Fibroblast of skin of left quadriceps (primary cell): ENCODE data around the gene MGAT4C.

ENCODE experiments used
- DNase-seq, 2 experiments: peaks; one replicate each; pipeline ENCODE4 v3.0.0-alpha.2; 2013; ENCODE audit warnings: low read depth in 2 of 2

Gene MGAT4C

DNA sequence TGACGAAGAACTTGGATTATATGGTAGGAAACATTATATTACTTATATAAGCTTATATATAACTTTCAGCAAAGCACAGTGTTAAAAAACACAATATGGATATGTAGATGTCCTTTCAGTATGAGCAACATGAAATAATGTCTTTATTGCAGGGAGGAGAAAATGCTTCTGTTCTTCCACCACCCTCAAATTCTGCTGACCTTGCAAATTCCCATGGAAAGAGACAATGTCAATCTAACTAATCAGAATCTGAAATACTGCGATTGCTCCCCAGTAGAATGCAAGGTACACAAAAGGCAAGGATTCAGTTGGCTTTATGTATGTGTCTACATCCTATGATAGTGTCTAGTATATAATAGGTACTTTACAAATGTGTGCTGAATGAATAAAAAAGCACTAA is 26.4 kb downstream of the MGAT4C start:
- no peak for DNase-seq

DNA sequence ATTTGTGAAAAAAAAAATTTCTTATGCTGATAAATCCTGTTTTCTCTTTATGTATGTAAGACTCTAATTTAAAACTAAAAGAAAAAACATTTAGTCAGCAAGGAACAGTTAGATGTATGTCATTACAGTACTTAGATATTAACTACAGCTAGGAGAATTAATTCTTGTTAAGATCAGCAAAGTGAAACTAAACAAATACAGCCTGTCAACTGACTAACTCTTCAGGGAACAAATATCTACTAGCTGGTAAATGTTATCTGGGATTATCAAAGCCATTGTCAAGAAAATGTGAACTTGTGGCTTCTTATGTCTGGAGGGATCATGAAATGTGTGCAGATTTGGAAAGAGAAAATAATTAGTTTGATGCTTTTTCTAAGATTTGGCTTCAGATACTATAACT is 27.5 kb downstream of the MGAT4C start:
- no peak for DNase-seq

DNA sequence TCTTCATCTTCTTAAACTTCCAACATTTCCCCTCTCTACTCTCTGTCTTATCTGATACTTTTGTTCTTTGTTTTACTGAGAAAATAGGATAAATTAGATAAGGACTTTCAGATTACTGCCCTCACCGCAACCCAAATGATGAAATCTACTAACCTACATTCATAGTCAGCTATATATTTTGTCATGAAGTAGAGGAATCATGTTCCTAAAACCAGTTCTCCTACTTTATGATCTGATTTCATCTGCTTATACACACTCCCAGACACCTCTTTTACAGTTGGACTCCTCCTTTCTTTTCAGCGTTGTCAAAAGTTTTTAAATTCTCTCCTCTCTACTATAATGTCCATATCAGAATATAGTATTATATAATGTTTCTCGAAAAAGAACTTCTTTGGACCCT is 29.7 kb downstream of the MGAT4C start:
- no peak for DNase-seq

DNA sequence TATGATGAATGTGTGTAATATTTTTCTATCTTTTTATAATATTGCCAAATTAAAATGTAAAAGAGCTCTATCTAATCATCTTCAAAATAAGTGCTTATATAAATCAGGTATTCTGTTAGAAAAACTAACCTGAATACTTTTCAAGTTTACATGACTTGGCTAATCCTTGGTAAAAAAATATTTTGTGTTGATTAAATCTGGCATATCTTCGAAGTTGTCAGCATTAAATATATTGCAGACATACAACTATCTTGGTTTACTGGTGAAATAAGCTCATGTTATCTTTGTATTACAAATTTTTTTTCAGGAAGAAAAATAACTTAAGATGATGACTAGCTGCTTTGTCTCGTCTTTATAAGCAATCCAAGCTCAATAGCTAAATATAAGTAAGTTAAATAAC is 39.6 kb downstream of the MGAT4C start:
- DNase-seq, result no peak

DNA sequence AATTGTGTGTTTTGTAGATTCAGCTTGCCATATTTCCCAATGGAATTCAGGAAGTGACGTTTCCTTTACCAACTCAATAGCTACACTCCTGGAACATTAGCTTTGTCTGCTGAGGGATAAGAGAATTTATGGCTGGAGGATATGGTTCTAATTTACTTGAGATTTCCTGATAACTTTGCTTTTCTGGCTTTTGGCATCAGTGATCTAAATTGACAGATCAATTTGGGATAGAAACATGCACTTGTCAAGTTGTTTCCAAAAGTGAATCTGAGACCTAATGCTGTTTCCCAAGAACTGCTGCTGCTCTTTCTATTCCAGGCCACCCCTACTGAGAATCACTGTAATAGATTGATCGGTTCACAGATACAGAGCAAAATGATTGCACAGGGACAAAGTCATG is 43.2 kb downstream of the MGAT4C start:
- no peak for DNase-seq

DNA sequence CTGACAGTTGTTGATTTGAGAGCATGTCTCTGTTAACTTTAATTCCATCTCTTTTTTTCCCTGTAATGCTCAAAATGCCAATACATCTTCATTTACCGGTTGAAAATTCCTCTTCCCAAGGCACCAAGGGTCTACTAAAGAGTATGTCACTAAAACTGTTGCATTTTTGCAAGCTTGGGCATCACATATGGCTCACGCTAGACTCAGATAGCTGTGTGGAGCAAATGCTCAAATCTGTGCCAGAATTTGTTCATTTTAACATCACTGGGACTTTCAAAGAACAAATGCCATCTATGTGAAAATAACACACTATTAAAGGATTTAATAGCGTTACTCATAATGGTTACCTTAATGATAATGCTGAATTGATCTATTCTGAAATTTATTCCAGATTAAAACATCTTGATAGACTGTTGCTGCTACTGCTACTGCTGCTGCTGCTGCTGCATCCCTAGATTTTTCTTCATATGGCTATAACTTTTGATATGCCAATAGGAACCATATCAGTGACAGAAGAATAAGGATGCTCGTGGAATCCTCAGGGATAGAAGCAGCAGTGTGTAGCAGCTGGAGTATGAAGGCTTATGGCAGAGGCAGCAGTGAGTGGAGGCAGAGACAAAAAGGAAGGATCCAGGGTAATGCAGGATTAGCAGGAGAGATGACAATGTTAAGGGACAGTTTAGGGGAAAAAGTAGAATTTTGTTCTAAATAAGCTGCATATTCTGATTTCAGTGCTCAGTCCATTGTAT is 57.3 kb downstream of the MGAT4C start:
- DNase-seq, result no peak

DNA sequence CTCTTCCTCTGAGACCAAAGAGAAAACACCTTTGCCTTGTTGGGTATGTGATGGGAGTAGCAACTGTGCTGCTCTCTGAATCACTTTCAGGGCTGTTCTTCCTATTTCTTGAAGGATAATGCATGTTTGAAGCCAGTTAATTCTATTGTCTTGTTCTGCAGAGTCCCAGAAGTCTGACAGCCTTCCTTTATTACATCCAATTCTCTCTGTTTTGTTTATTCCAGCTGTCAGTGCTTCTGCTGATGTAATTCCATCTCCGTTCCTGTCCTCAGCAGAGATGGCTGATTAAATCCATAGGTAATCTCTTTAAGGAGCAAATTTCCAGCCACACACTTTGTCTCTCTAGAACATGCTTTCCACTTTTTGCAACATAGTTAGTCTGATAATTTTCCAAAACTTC is 59.7 kb downstream of the MGAT4C start:
- DNase-seq, result no peak

DNA sequence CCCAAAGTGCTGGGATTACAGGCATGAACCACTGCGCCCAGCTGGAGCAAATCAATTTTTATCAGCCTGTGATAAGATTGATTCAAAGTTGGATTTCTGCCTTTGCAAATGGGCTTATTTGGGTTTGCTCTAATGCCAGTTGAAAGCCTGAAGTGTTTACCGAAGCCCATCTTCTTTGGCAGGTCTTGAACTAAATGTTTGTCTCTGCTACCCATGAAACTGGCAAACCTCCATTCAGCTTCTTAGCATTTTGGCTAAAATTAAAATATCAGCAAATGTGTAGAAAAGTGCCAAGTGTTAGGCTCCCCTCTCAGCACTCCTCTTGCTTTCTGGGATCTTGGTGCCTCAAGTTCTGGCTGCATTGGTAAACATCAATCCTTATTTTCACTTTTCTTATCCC is 61.5 kb downstream of the MGAT4C start:
- no peak for DNase-seq

DNA sequence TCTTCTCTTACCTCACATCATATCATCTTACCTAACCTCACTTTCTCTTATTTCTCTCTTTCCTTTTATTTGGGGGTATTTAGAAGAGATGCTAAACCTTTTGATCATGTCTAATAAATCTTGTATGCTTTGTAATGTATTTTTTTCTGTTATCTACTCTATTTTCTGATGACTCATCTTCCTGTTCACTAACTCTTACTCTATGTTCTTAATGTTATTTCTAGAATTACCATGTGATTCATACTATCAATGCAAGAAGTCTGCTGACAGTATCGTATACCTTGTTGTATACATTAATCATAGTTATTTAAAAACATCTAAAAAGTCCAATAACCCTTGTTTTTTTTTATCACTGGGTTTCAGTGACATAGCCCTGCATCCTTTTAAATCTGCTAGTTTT is 62.3 kb downstream of the MGAT4C start:
- no peak for DNase-seq

DNA sequence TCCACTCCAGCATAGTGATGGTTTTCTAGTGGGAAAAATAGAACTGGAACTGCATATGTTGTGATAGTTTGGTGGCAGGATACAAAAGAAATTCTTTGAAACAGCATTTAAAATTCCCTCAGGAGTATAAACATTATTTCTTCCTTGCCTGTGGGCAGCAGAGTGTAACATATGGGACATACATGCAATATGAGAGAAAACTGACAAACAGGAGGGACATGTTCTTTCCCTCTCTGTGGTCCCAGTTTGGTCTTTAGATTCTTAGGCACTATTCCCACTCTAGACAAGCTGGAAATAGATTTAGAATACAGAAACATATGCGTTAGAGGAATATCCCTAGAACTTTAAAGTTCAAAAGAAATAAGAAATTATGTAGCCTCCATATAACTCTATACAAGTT is 68.0 kb downstream of the MGAT4C start:
- DNase-seq, result no peak

DNA sequence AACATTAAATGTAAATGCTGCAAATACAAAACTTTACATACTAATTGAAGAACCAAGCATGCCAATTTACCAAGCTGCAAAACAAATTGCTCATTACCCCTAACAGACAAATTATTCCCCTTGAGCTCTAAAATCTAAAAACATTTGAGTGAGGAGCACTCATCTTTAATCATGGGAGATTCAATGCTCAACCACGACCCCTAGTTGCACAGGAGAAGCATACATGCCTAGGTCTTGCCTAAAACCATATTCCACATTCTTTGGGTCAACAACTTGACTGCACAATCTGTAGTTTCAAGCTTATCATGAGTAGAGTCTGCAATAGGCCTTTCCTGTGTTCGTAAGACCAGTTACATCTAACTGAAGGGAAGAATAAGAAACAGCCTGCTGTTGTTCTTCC is 69.7 kb downstream of the MGAT4C start:
- no peak for DNase-seq

DNA sequence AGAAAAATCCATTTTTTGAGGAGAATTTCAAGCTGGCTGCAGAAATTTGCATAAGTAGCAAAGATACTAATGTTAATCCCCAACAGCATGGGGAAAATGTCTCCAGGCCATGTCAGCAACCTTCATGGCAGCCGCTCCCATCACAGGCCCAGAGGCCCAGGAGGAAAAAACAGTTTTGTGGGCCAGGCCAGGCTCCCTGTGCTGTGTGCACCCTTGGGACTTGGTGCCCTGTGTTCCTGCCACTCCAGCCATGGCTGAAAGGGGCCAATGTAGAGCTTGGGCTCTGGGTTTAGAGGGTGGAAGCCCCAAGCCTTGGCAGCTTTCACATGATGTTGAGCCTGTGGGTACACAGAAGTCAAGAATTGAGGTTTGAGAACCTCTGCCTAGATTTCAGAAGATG is 76.3 kb downstream of the MGAT4C start:
- DNase-seq, result no peak

DNA sequence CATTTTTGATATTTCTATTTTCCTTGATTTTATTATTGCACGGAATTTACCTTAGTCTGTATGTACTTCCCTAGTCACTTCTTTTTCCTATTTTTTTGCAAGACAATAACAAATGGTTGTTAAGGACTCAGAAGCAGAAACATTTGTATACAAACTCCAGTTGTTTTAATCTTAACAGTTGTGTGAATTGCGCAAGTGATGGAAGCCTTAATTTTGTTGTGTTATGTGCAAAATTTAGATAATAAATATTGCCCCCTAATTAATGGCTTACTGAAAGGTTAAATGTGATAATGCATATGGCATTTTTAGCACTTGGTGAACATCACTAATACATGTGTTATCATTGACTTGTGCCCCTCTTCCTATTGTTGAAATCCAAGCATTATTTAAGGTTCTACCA is 82.0 kb downstream of the MGAT4C start:
- DNase-seq, result no peak

DNA sequence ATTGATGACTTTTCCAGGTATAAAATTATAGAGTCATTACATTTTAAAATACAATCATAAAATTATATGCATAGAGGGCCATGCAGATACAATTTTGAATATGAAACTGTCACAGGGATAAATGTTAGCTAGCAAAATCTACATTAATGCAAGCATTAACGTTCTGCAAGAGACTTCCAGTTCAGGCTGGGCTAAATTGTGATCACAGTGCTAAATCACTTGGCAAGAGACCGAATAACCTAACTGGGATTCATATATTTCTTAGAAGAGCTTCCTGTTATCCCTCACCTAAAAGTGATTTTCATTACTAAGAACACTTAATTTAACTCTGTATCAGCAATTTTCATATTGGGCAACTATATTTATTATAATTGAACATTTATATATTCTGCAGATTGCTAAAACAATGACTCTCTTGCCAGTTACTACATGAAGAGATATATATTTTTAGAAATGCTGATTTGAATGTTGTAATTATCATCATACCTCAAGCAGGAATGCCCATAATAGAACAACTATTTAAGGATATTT is 83.2 kb downstream of the MGAT4C start:
- no peak for DNase-seq

DNA sequence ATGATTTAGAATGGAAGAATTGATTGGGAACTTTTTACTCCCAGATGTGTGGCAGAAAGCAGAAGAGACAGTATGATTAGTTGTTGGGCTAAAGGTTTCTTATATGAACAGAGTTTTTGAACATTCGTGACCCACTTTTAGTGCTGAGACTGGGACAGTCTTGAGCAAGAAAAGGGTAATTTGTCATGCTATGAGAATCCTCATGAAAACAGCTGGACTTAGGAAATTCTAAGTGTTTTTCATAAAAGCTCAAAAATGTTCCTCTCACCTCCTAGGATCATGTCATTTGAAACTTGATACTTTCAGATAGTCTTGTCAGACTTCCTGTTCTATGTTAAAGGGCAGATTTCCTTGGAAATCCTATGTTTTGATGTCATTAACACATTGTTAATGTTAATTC is 86.1 kb downstream of the MGAT4C start:
- DNase-seq, result no peak

DNA sequence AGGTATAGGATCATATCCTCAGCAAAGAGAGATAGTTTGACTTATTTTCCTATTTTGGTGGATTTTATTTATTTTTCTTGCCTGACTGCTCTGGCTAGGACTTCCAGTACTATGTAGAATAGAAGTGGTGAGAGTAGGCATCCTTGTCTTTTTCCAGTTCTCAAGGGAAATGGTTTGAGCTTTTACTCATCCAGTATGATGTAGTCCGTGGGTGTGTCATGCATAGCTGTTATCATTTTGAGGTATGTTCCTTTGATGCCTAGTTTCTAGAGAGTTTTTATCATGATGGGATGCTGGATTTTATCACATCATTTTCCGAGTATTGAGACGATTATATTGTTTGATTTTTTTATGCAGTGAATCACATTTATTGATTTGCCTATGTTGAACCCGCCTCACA is 97.2 kb downstream of the MGAT4C start:
- no peak for DNase-seq

DNA sequence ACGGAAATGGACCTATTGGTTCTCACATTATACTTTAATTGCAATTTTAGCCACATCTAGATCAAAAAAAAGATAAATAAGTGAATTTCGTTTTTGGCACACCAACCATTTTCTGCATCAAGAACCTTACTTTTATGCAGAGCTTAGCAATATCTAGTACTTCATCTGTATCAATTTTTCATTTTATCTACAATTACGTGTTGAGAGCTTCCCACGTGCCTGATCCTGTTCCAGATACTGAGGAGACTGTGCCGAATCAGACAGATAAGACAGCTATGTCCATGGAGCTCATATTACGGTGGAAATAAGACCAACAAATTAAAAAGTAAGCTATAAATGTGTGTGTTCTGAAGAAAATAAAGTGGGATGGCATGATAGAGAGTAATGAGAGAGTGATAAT is 101.6 kb downstream of the MGAT4C start:
- DNase-seq, result no peak

DNA sequence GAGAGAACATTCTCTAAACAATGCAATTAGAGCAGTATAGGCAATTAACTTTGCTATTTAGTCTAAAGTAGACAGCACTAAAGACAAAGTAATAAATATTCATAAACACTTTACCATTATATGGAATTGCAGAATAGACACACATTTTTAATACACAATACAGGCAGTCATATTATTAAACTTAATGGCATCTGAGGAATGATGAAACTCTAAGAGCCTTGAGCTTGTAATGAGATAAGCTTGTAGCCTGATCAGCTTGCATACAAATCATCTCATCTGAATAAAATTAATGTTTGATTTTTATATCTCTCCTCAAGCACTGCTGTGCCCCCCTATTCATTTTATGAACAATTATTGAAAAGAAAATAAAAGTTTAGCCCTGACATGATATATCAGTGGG is 107.6 kb downstream of the MGAT4C start:
- DNase-seq, result no peak

DNA sequence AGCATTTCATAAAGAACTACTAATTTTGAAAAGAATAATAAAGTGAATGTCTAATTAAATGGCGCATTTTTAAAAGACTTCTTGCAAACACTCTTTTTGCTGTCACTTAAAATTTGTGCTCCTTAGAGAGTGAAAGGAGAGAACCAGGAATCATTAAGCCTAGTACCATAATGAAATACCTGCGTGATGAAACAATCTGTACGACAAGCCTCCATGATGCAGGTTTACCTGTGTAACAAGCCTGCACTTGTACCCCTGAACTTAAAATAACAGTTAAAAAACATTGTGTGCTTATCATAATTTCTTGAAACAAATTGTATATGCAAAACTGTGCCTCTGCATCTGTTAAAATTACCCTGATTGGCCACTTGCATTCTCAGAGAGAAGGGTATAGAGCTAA is 108.1 kb downstream of the MGAT4C start:
- no peak for DNase-seq

DNA sequence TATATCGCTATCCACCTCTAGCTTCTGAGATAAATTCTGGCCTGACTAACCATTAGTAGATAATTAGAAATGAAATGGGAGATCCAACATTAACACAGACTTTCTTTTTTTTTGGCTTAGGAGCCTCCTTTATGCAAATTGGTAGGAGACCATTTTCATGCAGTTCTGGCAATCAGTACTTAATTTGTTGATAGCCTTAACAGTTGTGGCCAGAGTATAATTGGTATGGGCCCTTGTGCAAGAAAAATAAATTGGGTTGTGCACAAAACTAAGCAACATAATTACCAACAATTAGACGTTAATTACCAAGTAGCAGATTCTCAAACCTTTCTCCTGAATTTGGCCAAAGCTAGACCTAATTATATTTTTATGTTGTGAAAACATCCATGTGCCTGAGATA is 111.0 kb downstream of the MGAT4C start:
- no peak for DNase-seq

DNA sequence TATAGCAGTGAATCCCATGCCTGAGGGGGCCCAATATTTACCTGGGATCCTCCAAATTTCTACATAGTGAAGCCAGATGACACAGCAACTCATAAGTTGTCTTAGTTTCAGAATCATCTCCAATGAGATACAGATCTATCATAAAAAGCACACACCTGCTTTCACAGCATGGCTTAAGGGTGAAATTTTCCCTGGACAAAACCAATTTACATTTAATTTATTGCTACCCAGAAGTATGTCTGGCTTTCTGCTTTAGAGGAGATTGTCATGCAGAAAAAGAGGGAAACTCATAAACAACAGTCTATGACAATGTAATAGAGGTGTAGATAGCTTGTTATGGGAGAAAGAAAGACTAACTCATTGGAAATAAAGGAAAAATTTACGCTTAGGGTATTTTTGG is 113.0 kb downstream of the MGAT4C start:
- DNase-seq, result no peak

DNA sequence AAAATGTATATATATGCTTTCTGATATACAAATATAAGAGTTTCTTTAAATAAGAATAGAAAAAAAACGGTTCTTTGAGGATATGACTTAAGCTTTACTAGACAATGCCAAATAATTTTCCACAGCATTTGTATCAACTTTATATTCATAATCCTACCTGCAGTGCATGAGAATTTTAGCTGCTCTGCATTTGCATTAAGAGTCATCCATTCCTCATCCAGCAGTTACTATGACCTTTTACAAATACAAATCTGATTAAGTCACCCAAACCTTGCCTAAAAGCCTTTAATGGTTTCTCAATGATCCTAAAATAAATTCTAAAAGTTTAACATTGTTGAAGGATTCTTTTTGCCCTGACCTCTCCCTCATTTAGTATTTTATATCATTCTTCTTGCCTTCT is 116.5 kb downstream of the MGAT4C start:
- DNase-seq, result no peak

DNA sequence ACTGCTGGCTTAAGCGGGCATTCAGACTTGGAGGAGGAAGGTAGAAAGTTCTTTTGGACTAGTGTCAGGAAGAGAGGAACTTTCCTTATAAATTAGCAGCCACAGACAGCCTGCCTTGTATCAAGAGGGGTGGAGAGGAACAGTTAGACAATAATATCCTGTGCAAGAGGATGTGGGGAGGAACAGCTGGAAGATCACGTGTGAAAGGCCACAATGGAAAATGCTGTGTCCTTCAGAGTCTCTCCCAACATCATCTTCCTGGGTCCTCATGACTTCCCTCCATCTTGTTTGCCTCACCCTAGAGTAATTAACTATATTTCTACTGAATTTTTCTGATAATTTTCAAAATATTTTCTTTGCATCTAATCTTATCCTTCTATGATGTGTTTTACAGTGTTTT is 117.4 kb downstream of the MGAT4C start:
- DNase-seq, result no peak

DNA sequence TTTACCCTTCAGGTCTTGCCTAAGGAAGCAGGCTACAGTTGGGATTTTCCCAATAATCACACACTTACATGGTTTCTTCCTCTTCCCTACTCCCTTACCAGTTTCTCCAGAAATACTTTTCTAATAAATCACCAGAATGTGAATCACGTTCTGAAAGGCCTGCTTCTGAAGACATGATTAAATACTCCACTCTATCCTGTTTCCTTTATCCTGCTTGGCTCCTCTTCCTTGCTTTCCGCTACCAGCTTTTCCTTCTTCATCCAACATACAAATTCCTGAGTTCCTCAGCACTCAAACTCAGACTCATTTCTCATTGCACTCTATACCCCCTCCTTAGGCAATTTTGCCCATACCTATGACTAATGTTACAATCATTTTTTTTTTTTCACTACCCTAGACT is 118.3 kb downstream of the MGAT4C start:
- peak; percentile 67 to 70 for DNase-seq
